ENCODE results near the gene NUDCD3.

Gene NUDCD3

GRCh38 chr7:44490351-44491200, at the start of gene NUDCD3:
NUDCD3 (minus strand) TSS chr7:44490658; CDS start chr7:44490600, 58 bp downstream.
- DNase-seq, result peak; percentile 83 to 84

- no peak for DNase-seq
These were observed 49.4 kb upstream of the NUDCD3 start for GRCh38 chr7:44539669-44540506.

GRCh38 chr7:44538798-44539668, 48.6 kb upstream of the NUDCD3 start:
- no peak for DNase-seq

GRCh38 chr7:44538093-44538797, 47.8 kb upstream of the NUDCD3 start:
- DNase-seq, result no peak

GRCh38 chr7:44537442-44537841, 47.0 kb upstream of the NUDCD3 start:
- DNase-seq, result no peak

GRCh38 chr7:44536090-44536489, 45.6 kb upstream of the NUDCD3 start:
- no peak for DNase-seq

GRCh38 chr7:44535348-44536064, 45.0 kb upstream of the NUDCD3 start:
- no peak for DNase-seq

- peak; percentile 41 for DNase-seq
These were observed 44.0 kb upstream of the NUDCD3 start for GRCh38 chr7:44534501-44534900.

- DNase-seq, result no peak
These were observed 43.6 kb upstream of the NUDCD3 start for GRCh38 chr7:44534087-44534486.

- no peak for DNase-seq
These were observed 43.0 kb upstream of the NUDCD3 start for GRCh38 chr7:44533301-44534055.

GRCh38 chr7:44531421-44532380, 41.2 kb upstream of the NUDCD3 start:
- no peak for DNase-seq

- DNase-seq, result no peak
These were observed 40.5 kb upstream of the NUDCD3 start for GRCh38 chr7:44530990-44531389.

GRCh38 chr7:44524811-44525388, 34.4 kb upstream of the NUDCD3 start:
- DNase-seq, result no peak

- no peak for DNase-seq
These were observed 31.9 kb upstream of the NUDCD3 start for GRCh38 chr7:44522315-44522714.

GRCh38 chr7:44521347-44522095, 31.1 kb upstream of the NUDCD3 start:
- no peak for DNase-seq

- DNase-seq, result no peak
These were observed 30.1 kb upstream of the NUDCD3 start for GRCh38 chr7:44520574-44520973.

GRCh38 chr7:44519546-44519945, 29.1 kb upstream of the NUDCD3 start:
- no peak for DNase-seq

GRCh38 chr7:44518761-44519160, 28.3 kb upstream of the NUDCD3 start:
- no peak for DNase-seq

Measured in CD4-positive, alpha-beta T cell treated with Interleukin-1 beta for 1 hour (primary cell).